Measurements from ENCODE around the gene RADX. TPM values are rescaled to one million over a fixed set of nuclear protein-coding genes. Genes with fewer than 3 reads are reported as not detected.
A peak's percentile ranks its signal among the peaks of the same experiment; 100 is the strongest.

RADX gene
- total RNA-seq, 2 experiments from 2014 or later: 9.8 to 10.4 TPM

DNA sequence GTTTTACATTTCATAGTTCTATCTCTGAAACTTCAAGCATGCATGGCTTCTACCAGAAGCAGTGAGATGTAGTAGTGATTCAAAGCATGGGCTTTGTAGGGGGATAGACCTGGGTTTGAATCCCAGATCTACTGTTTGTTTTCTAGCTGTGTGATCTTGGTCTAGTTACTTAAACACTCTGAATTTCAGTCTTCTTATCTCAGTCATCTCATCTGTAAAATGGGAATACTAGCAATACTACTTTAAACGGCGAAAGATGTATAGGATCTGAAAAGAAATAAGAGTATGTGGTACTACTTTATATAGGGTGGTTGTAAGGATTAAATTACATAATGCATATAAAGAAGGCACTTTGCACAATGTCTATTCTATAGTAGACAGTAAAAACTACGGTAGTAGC is 94.7 kb downstream of the RADX start:
- no peaks in the 10 kb centered on the region for H3K4me1 Mint-ChIP-seq
- no peak overlapping the region for H3K4me3 Mint-ChIP-seq
- POLR2A ChIA-PET: no interaction called here
- H3K27me3 Mint-ChIP-seq: no peaks in the 10 kb centered on the region
- ATAC-seq (ENCODE audit: low read depth) (no peak), DNase-seq (no peak)
- no peaks in the 10 kb centered on the region for H3K9me3 Mint-ChIP-seq
- H3K36me3 Mint-ChIP-seq: no peaks in the 10 kb centered on the region
- no peak overlapping the region for H3K27ac Mint-ChIP-seq

DNA sequence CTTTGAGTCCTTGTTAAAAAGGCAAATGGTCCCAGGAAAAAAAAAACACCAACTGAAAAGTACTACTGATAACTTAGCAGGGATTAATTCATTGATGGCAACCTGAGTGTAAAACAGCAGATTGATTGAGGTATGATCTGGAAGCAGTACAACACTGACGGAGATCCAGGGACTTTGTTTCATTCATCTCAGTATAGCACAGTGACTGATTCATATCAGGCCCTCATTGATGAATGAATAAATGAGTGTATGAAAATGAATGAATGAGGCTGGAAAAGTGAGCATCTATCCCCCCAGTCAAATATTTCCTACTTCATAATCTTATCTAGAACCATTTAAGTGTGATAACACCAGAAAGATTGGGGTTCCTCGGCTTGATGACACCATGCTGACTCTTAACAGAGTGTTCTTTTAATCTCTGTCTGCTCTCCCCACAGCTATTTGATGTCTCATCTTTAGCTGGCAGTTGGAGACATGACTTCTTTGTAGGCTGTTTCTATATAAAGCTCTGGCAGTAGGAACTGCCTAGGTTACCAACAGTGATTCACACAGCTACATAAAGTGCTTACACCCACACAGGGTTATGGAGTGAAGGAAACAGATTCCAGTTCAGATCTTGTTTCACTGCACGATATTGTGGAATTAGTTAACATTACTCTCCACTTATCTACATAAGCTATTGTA is 96.1 kb downstream of the RADX start:
- Mint-ChIP-seq H3K27ac (no peak overlapping the region), H3K4me3 (no peak overlapping the region), H3K4me1 (no peaks in the 10 kb centered on the region), H3K27me3 (no peaks in the 10 kb centered on the region), H3K36me3 (no peaks in the 10 kb centered on the region), H3K9me3 (no peaks in the 10 kb centered on the region)
- POLR2A ChIA-PET: no interaction called here
- DNase-seq (no peak), ATAC-seq (ENCODE audit: low read depth) (no peak)

DNA sequence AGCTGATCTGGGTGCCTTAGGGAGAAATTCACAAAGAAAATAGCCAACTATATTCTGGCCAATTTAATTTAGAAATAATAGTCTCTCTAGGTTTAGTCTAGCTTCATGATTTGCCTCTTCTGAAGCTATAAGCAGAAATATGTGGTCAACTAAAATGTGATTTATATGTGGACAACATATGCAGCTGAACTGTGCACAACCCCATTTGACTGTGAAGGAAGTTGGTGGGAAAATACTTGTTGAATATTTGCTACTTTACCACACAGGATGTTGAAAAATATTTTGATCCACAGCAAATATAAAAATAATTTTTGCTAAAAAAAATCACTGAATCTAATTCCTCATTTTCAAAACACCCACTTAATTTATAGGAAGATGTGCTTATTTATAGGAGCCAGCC is 99.0 kb downstream of the RADX start:
- DNase-seq: no peak
- POLR2A ChIA-PET: no interaction called here
- Mint-ChIP-seq H3K9me3 (no peaks in the 10 kb centered on the region), H3K4me3 (no peak overlapping the region), H3K4me1 (no peaks in the 10 kb centered on the region), H3K36me3 (no peaks in the 10 kb centered on the region), H3K27me3 (no peaks in the 10 kb centered on the region), H3K27ac (no peak overlapping the region)
- ATAC-seq (ENCODE audit: low read depth): no peak

DNA sequence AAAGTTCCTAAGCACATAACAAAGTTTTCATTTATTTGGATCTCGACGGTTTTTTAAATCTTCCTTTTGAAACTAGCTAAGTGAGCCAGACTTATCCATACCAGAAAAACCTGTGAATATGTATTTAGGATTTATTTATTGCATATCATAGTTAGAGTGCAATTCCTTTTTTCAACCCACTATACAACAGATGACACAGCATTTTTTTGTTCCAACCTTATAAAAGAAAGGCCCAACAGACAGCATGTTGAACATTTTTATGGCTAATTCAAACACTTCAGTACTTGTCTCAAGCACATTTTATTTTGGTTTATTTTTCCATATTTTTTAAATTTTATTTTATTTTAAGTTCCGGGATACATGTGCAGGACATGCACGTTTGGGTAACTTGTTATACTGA is 99.6 kb downstream of the RADX start:
- ATAC-seq (ENCODE audit: low read depth) (no peak), DNase-seq (no peak)
- POLR2A ChIA-PET: no interaction called here

DNA sequence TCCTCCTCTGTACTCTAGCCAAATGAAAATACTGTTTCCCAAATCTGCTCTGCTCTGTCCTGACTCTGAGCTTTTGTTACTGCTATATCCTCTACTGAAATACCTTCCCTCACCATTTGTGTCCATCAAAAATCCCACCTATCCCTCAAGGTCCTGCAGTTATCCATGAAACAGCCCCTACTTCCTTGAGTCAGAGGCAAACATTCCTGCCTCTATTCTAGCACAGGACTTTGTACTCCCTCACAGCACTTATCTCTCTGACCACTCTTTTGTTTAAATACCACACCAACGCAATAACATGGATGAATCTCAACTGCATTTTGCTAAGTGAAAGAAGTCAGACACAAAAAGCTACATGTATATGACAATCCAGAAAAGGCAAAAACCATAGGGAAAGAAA is 104.2 kb downstream of the RADX start:
- no peaks in the 10 kb centered on the region for H3K36me3 Mint-ChIP-seq
- H3K27me3 Mint-ChIP-seq: peaks cover 6% of the 10 kb centered on the region
- H3K4me3 Mint-ChIP-seq: no peak overlapping the region
- ATAC-seq (ENCODE audit: low read depth) (no peak), DNase-seq (no peak)
- H3K27ac Mint-ChIP-seq: peak overlapping the region; percentile 58
- POLR2A ChIA-PET: no interaction called here
- H3K9me3 Mint-ChIP-seq: no peaks in the 10 kb centered on the region
- no peaks in the 10 kb centered on the region for H3K4me1 Mint-ChIP-seq

More for the DNA sequence above, 99.6 kb downstream of the RADX start:
- Mint-ChIP-seq H3K4me3 (no peak overlapping the region), H3K9me3 (no peaks in the 10 kb centered on the region), H3K36me3 (no peaks in the 10 kb centered on the region), H3K4me1 (no peaks in the 10 kb centered on the region), H3K27ac (no peak overlapping the region), H3K27me3 (peaks cover 4% of the 10 kb centered on the region)

DNA sequence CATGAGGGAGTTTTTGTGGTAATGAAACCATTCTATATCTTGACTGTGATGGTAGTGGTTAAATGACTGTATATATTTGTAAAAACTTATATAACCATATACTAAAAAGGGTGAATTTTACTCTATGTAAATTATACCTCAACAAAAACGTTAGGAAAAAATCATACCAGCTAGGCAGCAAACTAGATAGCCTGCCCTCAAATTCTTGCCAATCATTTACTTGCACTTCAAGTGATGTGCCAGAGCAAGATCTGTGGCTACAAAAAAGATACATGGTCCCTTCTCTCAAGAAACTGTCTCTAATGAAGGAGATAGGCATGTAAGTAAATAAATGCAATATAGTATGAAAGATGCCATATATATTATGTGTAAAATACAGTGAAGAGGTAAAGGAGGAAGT is 104.7 kb downstream of the RADX start:
- Mint-ChIP-seq H3K4me1 (no peaks in the 10 kb centered on the region), H3K4me3 (no peak overlapping the region), H3K27ac (no peak overlapping the region), H3K9me3 (no peaks in the 10 kb centered on the region), H3K27me3 (peaks cover 6% of the 10 kb centered on the region), H3K36me3 (no peaks in the 10 kb centered on the region)
- no peak for DNase-seq
- POLR2A ChIA-PET: no interaction called here
- no peak for ATAC-seq (ENCODE audit: low read depth)

DNA sequence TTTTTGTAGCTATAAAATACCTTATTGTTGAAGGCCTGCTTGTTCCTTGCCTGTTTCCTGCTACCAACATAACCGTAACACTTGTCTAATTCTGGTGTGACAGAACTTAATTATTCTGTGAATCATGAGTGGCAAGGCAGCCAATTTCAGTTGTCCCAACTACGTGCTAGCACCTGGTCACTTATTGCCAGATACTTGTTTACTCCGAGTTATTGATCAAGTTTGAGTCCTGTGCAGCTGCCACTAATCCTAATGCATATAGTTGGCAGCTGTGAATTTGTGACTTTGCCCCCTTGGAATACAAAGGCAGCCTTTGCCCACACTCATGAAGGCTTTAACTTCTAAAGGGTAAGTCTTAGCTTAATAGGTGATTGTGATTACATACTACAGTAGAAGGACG is 106.9 kb downstream of the RADX start:
- Mint-ChIP-seq H3K27me3 (peaks cover 6% of the 10 kb centered on the region), H3K4me1 (no peaks in the 10 kb centered on the region), H3K36me3 (no peaks in the 10 kb centered on the region), H3K9me3 (no peaks in the 10 kb centered on the region), H3K4me3 (no peak overlapping the region), H3K27ac (no peak overlapping the region)
- POLR2A ChIA-PET: no interaction called here
- DNase-seq (no peak), ATAC-seq (ENCODE audit: low read depth) (no peak)

DNA sequence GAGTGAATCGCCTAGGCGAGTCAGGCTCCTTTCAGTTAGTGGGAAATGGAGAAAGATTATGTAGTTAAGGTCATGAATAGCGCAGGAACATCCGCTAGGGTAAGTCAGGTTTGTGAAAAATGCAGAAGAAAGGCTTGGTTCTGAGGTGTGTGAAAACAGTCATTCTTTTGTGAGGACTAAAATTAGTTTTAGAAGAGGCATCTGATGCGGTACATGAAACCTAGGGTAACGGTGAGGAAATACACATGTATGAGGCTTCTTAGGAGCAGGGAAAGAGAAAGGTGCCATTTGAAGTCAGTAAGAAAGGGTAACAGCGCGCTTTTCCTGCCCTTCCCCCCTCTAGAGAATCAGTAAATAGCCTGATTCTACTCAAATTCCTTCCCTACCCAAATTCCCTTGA is 114.2 kb downstream of the RADX start:
- no peak overlapping the region for H3K27ac Mint-ChIP-seq
- POLR2A ChIA-PET: no interaction called here
- ATAC-seq (ENCODE audit: low read depth) (no peak), DNase-seq (no peak)
- no peaks in the 10 kb centered on the region for H3K36me3 Mint-ChIP-seq
- H3K4me1 Mint-ChIP-seq: peaks cover 4% of the 10 kb centered on the region
- H3K9me3 Mint-ChIP-seq: no peaks in the 10 kb centered on the region
- H3K27me3 Mint-ChIP-seq: peaks cover 37% of the 10 kb centered on the region
- H3K4me3 Mint-ChIP-seq: peak overlapping the region; percentile 66

DNA sequence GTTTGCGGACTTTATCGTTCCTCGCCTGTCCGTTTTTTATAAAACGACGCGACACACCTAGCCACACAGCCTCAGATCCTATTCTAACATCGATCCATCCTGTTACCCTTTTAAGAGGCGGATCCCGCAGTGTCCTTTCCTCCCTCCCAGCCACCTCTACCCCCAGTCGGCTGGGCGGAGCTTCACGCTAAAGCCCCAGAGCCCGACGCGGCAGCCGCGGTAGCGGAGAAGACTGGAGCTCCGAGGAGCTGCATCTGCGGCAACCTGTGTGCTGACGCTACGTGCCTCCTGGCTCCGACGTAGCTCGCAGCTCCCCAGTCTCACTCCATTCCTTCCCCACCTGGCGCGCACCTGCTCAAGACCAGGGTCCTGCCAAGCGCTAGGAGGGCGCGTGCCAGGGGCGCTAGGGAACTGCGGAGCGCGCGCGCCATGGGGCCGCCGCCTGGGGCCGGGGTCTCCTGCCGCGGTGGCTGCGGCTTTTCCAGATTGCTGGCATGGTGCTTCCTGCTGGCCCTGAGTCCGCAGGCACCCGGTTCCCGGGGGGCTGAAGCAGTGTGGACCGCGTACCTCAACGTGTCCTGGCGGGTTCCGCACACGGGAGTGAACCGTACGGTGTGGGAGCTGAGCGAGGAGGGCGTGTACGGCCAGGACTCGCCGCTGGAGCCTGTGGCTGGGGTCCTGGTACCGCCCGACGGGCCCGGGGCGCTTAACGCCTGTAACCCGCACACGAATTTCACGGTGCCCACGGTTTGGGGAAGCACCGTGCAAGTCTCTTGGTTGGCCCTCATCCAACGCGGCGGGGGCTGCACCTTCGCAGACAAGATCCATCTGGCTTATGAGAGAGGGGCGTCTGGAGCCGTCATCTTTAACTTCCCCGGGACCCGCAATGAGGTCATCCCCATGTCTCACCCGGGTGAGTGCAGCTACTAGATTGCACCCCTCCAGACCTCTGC is 115.0 kb downstream of the RADX start, which contains the start of gene RNF128:
TSS of gene RNF128 (plus strand) at position 217 of the 953 bp plus-strand sequence. CDS start at position 430, 213 bp downstream.
- Mint-ChIP-seq H3K9me3 (no peaks in the 10 kb centered on the region), H3K4me3 (peak within 1 kb of the TSS; percentile 66), H3K27ac (no peak within 1 kb of the TSS), H3K4me1 (peaks cover 4% of the 10 kb centered on the region), H3K27me3 (peaks cover 37% of the 10 kb centered on the region), H3K36me3 (no peaks in the 10 kb centered on the region)
- peak; percentile 63 for ATAC-seq (ENCODE audit: low read depth)
- peak; percentile 30 for DNase-seq
- POLR2A ChIA-PET: no interaction called here

DNA sequence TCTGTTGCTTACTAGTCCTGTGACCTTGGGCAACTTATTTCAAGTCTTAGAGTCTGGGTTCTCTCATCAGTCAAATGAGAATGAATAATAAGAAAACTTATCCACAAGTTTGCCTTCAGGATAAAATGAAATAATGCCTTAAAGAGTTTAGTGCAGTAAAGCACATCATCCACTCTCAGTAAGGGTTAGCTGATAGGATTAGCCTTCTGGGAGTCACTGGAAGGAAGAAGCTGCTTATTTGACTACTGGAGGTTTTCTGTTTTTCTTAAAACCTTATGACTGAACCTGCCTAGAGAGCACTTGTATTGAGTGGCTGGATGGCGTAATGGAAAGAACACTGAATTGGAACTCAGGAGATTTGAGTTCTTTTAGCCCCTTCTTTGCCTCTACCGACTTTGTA is 116.6 kb downstream of the RADX start:
- Mint-ChIP-seq H3K9me3 (no peaks in the 10 kb centered on the region), H3K27ac (no peak overlapping the region), H3K27me3 (peaks cover 41% of the 10 kb centered on the region), H3K36me3 (no peaks in the 10 kb centered on the region), H3K4me1 (peaks cover 4% of the 10 kb centered on the region), H3K4me3 (no peak overlapping the region)
- no peak for DNase-seq
- POLR2A ChIA-PET: no interaction called here
- no peak for ATAC-seq (ENCODE audit: low read depth)

Small RNAs within 50 kb of the gene (microRNA-seq; reads per million reads assigned to microRNA genes)
- gene MIR548AN: not detected

Other genes starting within 250 kb of the RADX start
- not detected for gene RNF128, start 114.7 kb downstream of the RADX start, total RNA-seq
- 1 to 10 TPM; 1.4 to 2.2 TPM for gene TBC1D8B, start 190.7 kb downstream of the RADX start, total RNA-seq